SK-N-SH treated with all-trans-retinoic acid at 6 μM for 48 hours (cell line): ENCODE measurements around the gene RALGAPB.

Experiments used
- ATAC-seq: fragments of 200-7000 bp; cut with Tn5 transposase; 3 replicates; pipeline ENCODE4 v1.9.1; 2020; ENCODE audit warnings: mild to moderate bottlenecking, moderate library complexity
- ARNTL ChIP-seq: fragments of 450-650 bp; formaldehyde crosslinking; IDR thresholded peaks from 2 replicates; pipeline ENCODE4 v1.5.0; 2020; ENCODE audit warnings: low read depth, mild to moderate bottlenecking, moderate library complexity, borderline replicate concordance
- BACH2 ChIP-seq: fragments of 250-450 bp; sonication (Bioruptor Pico); IDR thresholded peaks from 2 replicates; pipeline ENCODE4 v1.9.0; 2021; ENCODE audit warnings: mild to moderate bottlenecking, borderline replicate concordance
- CREB5 ChIP-seq: fragments of 250-450 bp; sonication (Bioruptor Pico); IDR thresholded peaks from 2 replicates; pipeline ENCODE4 v1.5.1; 2020; ENCODE audit warnings: low read depth, mild to moderate bottlenecking, moderate library complexity
- CSDC2 ChIP-seq: fragments of 250-450 bp; sonication (Bioruptor Pico); IDR thresholded peaks from 2 replicates; pipeline ENCODE4 v1.5.0; 2020; ENCODE audit warnings: mild to moderate bottlenecking, moderate library complexity
- CSRNP3 ChIP-seq: fragments of 250-450 bp; sonication (Bioruptor Pico); IDR thresholded peaks from 2 replicates; pipeline ENCODE4 v1.5.1; 2021; ENCODE audit warnings: mild to moderate bottlenecking, moderate library complexity
- ESRRG ChIP-seq: fragments of 250-450 bp; sonication (Bioruptor Pico); IDR thresholded peaks from 2 replicates; pipeline ENCODE4 v1.6.1; 2021; ENCODE audit warnings: mild to moderate bottlenecking
- GLIS3 ChIP-seq: fragments of 250-450 bp; sonication (Bioruptor Pico); IDR thresholded peaks from 2 replicates; pipeline ENCODE4 v1.5.0; 2020; ENCODE audit warnings: mild to moderate bottlenecking, moderate library complexity
- ISL1 ChIP-seq: fragments of 250-450 bp; sonication (Bioruptor Pico); IDR thresholded peaks from 2 replicates; pipeline ENCODE4 v2.1.2; 2022; ENCODE audit warnings: mild to moderate bottlenecking, moderate library complexity
- OSR1 ChIP-seq: fragments of 250-450 bp; sonication (Bioruptor Pico); IDR thresholded peaks from 2 replicates; pipeline ENCODE4 v1.8.0; 2022; ENCODE audit warnings: moderate library complexity, mild to moderate bottlenecking, inconsistent platforms
- PATZ1 ChIP-seq: fragments of 250-450 bp; sonication (Bioruptor Pico); IDR thresholded peaks from 2 replicates; pipeline ENCODE4 v1.8.0; 2020; ENCODE audit warnings: mild to moderate bottlenecking, moderate library complexity, borderline replicate concordance
- POU6F1 ChIP-seq: fragments of 250-450 bp; sonication (Bioruptor Pico); IDR thresholded peaks from 2 replicates; pipeline ENCODE4 v1.8.0; 2021; ENCODE audit warnings: low read depth, mild to moderate bottlenecking, moderate library complexity, borderline replicate concordance
- PPARA ChIP-seq: fragments of 250-450 bp; sonication (Bioruptor Pico); IDR thresholded peaks from 2 replicates; pipeline ENCODE4 v1.5.0; 2020; ENCODE audit warnings: mild to moderate bottlenecking, borderline replicate concordance
- SNAI2 ChIP-seq: fragments of 250-450 bp; sonication (Bioruptor Pico); IDR thresholded peaks from 2 replicates; pipeline ENCODE4 v1.5.0; 2020; ENCODE audit warnings: mild to moderate bottlenecking, moderate library complexity
- TOX ChIP-seq: fragments of 250-450 bp; sonication (Bioruptor Pico); IDR thresholded peaks from 2 replicates; pipeline ENCODE4 v1.8.0; 2021; ENCODE audit warnings: mild to moderate bottlenecking, moderate library complexity, borderline replicate concordance
- TSHZ2 ChIP-seq: fragments of 250-450 bp; sonication (Bioruptor Pico); IDR thresholded peaks from 2 replicates; pipeline ENCODE4 v1.5.0; 2020; ENCODE audit warnings: mild to moderate bottlenecking, moderate library complexity
- ZC3H10 ChIP-seq: fragments of 250-450 bp; sonication (Bioruptor Pico); IDR thresholded peaks from 2 replicates; pipeline ENCODE4 v1.5.1; 2021; ENCODE audit warnings: mild to moderate bottlenecking, moderate library complexity
- ZFP3 ChIP-seq: fragments of 250-450 bp; sonication (Bioruptor Pico); IDR thresholded peaks from 2 replicates; pipeline ENCODE4 v1.5.0; 2020; ENCODE audit warnings: mild to moderate bottlenecking, moderate library complexity
- ZFP30 ChIP-seq: fragments of 450-650 bp; formaldehyde crosslinking; IDR thresholded peaks from 2 replicates; pipeline ENCODE4 v1.5.0; 2022; ENCODE audit warnings: mild to moderate bottlenecking, moderate library complexity
- ZNF565 ChIP-seq: fragments of 450-650 bp; formaldehyde crosslinking; conservative IDR thresholded peaks from 2 replicates; pipeline ENCODE4 v1.5.0; 2020; ENCODE audit warnings: low read depth, mild to moderate bottlenecking, moderate library complexity
- ZNF70 ChIP-seq: fragments of 450-650 bp; formaldehyde crosslinking; IDR thresholded peaks from 2 replicates; pipeline ENCODE4 v1.5.0; 2020; ENCODE audit warnings: mild to moderate bottlenecking, moderate library complexity
- ZNF8 ChIP-seq: fragments of 450-650 bp; formaldehyde crosslinking; IDR thresholded peaks from 2 replicates; pipeline ENCODE4 v1.5.0; 2020; ENCODE audit warnings: mild to moderate bottlenecking, moderate library complexity

RALGAPB gene

GRCh38 chr20:38604873-38605303 is 132.2 kb downstream of the RALGAPB start:
- no peak for ATAC-seq

GRCh38 chr20:38607351-38607750 is 134.7 kb downstream of the RALGAPB start:
- TF ChIP-seq OSR1 (CRISPR knock-in tag): no peak
- ATAC-seq: no peak

More at GRCh38 chr20:38604873-38605303, 132.2 kb downstream of the RALGAPB start:
- TF ChIP-seq ISL1 (CRISPR knock-in tag) (no peak), CREB5 (CRISPR knock-in tag) (no peak), BACH2 (CRISPR knock-in tag) (no peak), ZFP3 (CRISPR knock-in tag) (no peak), PPARA (CRISPR knock-in tag) (no peak), ZNF565 (CRISPR knock-in tag) (no peak), CSDC2 (CRISPR knock-in tag) (no peak), POU6F1 (CRISPR knock-in tag) (no peak), TSHZ2 (no peak), ZC3H10 (CRISPR knock-in tag) (no peak), GLIS3 (CRISPR knock-in tag) (no peak), ZNF8 (CRISPR knock-in tag) (no peak), ZNF70 (no peak), PATZ1 (no peak)

- no peak for ATAC-seq
- no peak for TF ChIP-seq ISL1 (CRISPR knock-in tag)
- TF ChIP-seq PATZ1: no peak
- TF ChIP-seq SNAI2 (CRISPR knock-in tag): no peak
- TF ChIP-seq ARNTL (CRISPR knock-in tag): no peak
These were observed 135.5 kb downstream of the RALGAPB start for GRCh38 chr20:38608188-38608587.

- ATAC-seq: no peak
- no peak for TF ChIP-seq TOX (CRISPR knock-in tag)
- no peak for TF ChIP-seq ZFP3 (CRISPR knock-in tag)
- no peak for TF ChIP-seq PPARA (CRISPR knock-in tag)
- TF ChIP-seq CSDC2 (CRISPR knock-in tag): no peak
- TF ChIP-seq ZFP30: no peak
- no peak for TF ChIP-seq ARNTL (CRISPR knock-in tag)
- TF ChIP-seq SNAI2 (CRISPR knock-in tag): no peak
- no peak for TF ChIP-seq ESRRG (CRISPR knock-in tag)
- TF ChIP-seq POU6F1 (CRISPR knock-in tag): no peak
- TF ChIP-seq CREB5 (CRISPR knock-in tag): no peak
- TF ChIP-seq ZNF8 (CRISPR knock-in tag): no peak
- TF ChIP-seq GLIS3 (CRISPR knock-in tag): no peak
- no peak for TF ChIP-seq OSR1 (CRISPR knock-in tag)
- no peak for TF ChIP-seq CSRNP3 (CRISPR knock-in tag)
These were observed 137.2 kb downstream of the RALGAPB start for GRCh38 chr20:38609815-38610214.
